Right lobe of liver (tissue), 6 donors: Measurements from ENCODE around the gene P2RY11. TPM values are rescaled to one million over a fixed set of nuclear protein-coding genes. Genes with fewer than 3 reads are reported as not detected.
A peak's percentile ranks its signal among the peaks of the same experiment; 100 is the strongest.

Experiments used
- ATAC-seq, 4 donors: fragments of 200-7000 bp; cut with Tn5 transposase; one replicate each; pipeline ENCODE4 v1.9.1; 2020; ENCODE audit warnings: mild to moderate bottlenecking in 4 of 4, moderate library complexity in 4 of 4
- DNase-seq, 3 donors: peaks; one replicate each; pipeline ENCODE4 v3.0.0-alpha.2; 2020
- H3K27ac ChIP-seq, 3 donors: fragments of 200-600 bp; one replicate each; pipeline ENCODE4 v1.8.0; 2022
- H3K27me3 ChIP-seq, 2 donors: fragments of 200-600 bp; one replicate each; pipeline ENCODE4 v1.8.0; 2022
- H3K36me3 ChIP-seq, 4 donors: fragments of 200-600 bp; sonication (generic) in 1 of 4; one replicate each; pipeline versions ENCODE4 v1.5.1 to v1.8.0; 2017 to 2022; ENCODE audit warnings: control low read depth in 1 of 4
- H3K4me1 ChIP-seq, 4 donors: fragments of 200-600 bp; sonication (generic) in 1 of 4; one replicate each; pipeline versions ENCODE4 v1.5.1 to v1.8.0; 2017 to 2022; ENCODE audit warnings: control low read depth in 1 of 4
- H3K4me3 ChIP-seq, 3 donors: fragments of 200-600 bp; one replicate each; pipeline ENCODE4 v1.8.0; 2022
- H3K9me3 ChIP-seq, 4 donors: fragments of 200-600 bp; sonication (generic) in 1 of 4; one replicate each; pipeline versions ENCODE4 v1.5.1 to v1.8.0; 2017 to 2022; ENCODE audit warnings: control low read depth in 1 of 4
- CTCF ChIP-seq, 4 donors: fragments of 200-600 bp in 3 of 4; fragments of 450-650 bp in 1 of 4; IDR thresholded peaks; one replicate each; pipeline versions ENCODE4 v1.5.1 to v1.8.0; 2016 to 2022; ENCODE audit warnings: antibody characterized with exemption in 4 of 4, mild to moderate bottlenecking in 2 of 4
- POLR2A ChIP-seq: fragments of 450-650 bp; IDR thresholded peaks from one replicate; pipeline ENCODE4 v1.6.1; 2017; ENCODE audit warnings: antibody characterized with exemption, mild to moderate bottlenecking
- WGBS: methylation state at CpG from one replicate; pipeline ENCODE4 v1.1.6; 2018; ENCODE audit warnings: low coverage, low lambda C conversion rate; ENCODE audit not compliant: insufficient coverage; ENCODE audit errors: missing lambda C conversion rate; 5-methylcytosine and 5-hydroxymethylcytosine counted together
- intact Hi-C, 2 donors: fragments of 100-400 bp; cut with DNase I; formaldehyde crosslinking; loops; one replicate each; pipeline versions ENCODE4 v1.11.2 to v1.14.1; 2022
- total RNA-seq, 6 experiments: library from RNA; depleted of rRNA in 2 of 6; stranded (reverse); fragments of >200 nt in 2 of 6; fragmentation: NEBNext Ultra II Directional in 3 of 6; extraction: Animal tissue kit (Norgen Biotek cat#: 25700) in 3 of 6; gene quantifications; one replicate each; pipeline versions ENCODE4 v1.1.0 to v1.2.4, GENCODE V29; 2016 to 2023
- donor health status: DM: no; HTN: yes; CAD: no.
- donor health status: DM: no; HTN: no; CAD: no.
- donor health status: DM: no; HTN: no; CAD: no.
- donor health status: DM: no; HTN: yes; CAD: no.
- donor health status: DM: no; HTN: yes; CAD: no.

P2RY11 gene
- total RNA-seq, 6 experiments from 2014 or later, result 2.9 to 6.8 (median 5.0) TPM

DNA sequence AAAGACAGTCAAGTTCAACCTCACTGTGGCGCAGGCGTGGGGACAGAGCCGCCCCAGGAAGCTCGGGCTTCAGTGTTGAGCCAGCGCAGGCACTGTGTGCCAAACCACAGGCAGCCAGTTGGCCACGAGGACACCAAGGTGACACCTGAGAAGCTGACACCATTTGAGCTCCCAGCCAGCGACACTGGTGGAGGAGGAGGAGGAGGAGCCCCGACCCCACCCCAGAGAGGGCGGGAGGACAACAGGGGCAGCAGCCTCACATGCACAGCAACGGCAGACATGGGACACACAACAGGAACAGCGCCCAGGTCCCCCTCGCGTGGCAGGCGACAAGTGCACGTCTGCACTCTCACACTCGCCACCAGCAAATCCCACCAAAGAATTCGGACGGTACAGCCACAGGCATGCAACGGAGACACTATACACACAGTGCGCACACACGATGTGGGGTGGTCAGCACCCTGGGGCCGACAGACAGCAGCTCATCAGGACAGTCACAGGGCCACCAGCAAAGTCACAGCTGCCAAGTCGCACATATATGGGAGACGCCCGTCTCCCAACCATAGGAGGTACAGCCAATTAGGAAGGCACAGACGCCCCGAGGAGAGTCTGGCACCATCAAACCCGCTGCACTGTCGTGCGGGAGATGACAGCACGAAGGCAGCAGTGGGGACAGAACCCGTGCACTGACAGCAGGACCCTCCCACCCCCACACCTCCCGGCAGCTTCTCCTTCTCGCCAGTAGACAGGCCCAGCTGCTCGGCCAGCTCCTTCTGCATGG is 4.8 kb downstream of the P2RY11 start:
- Histone ChIP-seq H3K4me1 (peaks cover 0 to 5% (median 0%) of the 10 kb centered on the region in 4 donors), H3K4me3 (no peak overlapping the region), H3K27me3 (no peaks in the 10 kb centered on the region), H3K36me3 (peaks cover 0 to 43% (median 8%) of the 10 kb centered on the region in 4 donors), H3K9me3 (no peaks in the 10 kb centered on the region), H3K27ac (no peak overlapping the region)
- 66% methylated on average over 5 of the region's 35 CpGs for WGBS
- no peak for TF ChIP-seq CTCF (IDR thresholded peaks at IDR 0.05)
- intact Hi-C loops, result no loop called here
- no peak for ATAC-seq
- DNase-seq, result peak in 2 of 3 donors; percentile 47 to 57

DNA sequence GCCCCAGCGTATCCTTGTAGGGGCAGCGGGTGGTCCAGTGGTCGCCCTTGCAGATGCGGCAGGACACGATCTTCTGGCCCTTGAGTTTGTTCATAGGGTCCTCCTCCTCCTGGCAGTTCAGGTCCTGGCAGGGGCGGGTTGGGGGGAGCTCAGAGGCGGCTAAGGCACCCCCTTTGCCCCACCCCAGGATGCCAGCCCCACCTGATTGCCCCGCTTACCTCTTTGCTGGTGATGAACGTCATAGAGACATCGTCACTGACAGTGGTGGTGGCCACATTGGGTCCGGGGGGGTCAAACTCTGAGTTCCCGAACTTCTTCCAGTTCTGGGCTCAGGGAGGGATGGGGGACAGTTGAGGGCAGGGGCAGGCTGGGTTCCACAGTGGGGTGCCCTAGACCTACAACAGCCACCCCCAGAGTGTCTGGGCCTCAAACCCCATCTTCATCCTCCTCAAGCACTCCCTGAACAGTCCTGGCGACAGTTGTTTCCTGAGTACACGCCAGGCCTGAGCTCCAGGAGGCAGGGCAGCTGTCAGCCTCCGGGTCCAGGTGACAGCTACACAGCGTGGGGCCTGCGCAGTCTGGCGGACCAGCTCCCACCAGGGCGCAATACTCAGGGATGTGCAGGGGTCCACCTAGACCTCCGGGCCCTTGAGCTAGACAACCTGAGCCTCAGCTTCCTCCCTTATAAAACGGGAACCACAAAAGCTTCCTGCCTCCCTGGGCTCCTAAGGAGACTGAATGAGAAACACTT is 5.5 kb downstream of the P2RY11 start:
- Histone ChIP-seq H3K4me3 (no peak overlapping the region), H3K27me3 (no peaks in the 10 kb centered on the region), H3K27ac (no peak overlapping the region), H3K36me3 (peaks cover 0 to 40% (median 7%) of the 10 kb centered on the region in 4 donors), H3K4me1 (peaks cover 0 to 5% (median 0%) of the 10 kb centered on the region in 4 donors), H3K9me3 (no peaks in the 10 kb centered on the region)
- DNase-seq (peak in 1 of 3 donors; percentile 48), ATAC-seq (no peak)
- WGBS, result 94% methylated on average over 7 of the region's 21 CpGs
- intact Hi-C loops, result no loop called here
- TF ChIP-seq POLR2A (no peak), CTCF (IDR thresholded peaks at IDR 0.05) (no peak)

DNA sequence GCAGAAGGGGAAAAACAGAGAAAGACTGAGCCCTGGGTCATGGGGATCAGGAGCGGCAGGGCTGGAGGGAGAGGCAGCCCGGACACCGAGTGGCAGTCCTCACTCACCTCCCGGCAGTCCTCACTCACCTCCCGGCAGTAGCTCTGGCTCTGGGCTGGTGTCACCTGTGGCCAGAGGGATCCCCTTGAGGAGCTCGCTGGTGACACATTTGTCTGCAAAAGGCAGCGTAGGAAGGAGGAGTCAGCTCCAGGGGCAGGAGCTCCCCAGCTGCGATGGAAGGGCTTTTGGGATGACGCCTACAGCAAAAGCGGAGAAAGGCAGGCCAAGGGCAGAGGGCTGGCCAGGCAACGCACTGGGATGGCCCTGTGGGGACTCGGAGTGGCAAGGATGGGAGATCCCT is 7.5 kb downstream of the P2RY11 start:
- H3K9me3 ChIP-seq, result no peaks in the 10 kb centered on the region
- H3K4me3 ChIP-seq, result peak overlapping the region; percentile 72 to 91 (median 85)
- H3K36me3 ChIP-seq, result peaks cover 0 to 40% (median 7%) of the 10 kb centered on the region in 4 donors
- peak overlapping the region in 2 of 3 donors; percentile 16 to 49 for H3K27ac ChIP-seq
- ATAC-seq, result no peak
- 8% methylated on average over 2 of the region's 12 CpGs for WGBS
- TF ChIP-seq POLR2A, result no peak
- no peak for TF ChIP-seq CTCF (IDR thresholded peaks at IDR 0.05)
- intact Hi-C loops, result no loop called here
- no peak for DNase-seq
- peaks cover 0 to 5% (median 0%) of the 10 kb centered on the region in 4 donors for H3K4me1 ChIP-seq
- H3K27me3 ChIP-seq, result no peaks in the 10 kb centered on the region

DNA sequence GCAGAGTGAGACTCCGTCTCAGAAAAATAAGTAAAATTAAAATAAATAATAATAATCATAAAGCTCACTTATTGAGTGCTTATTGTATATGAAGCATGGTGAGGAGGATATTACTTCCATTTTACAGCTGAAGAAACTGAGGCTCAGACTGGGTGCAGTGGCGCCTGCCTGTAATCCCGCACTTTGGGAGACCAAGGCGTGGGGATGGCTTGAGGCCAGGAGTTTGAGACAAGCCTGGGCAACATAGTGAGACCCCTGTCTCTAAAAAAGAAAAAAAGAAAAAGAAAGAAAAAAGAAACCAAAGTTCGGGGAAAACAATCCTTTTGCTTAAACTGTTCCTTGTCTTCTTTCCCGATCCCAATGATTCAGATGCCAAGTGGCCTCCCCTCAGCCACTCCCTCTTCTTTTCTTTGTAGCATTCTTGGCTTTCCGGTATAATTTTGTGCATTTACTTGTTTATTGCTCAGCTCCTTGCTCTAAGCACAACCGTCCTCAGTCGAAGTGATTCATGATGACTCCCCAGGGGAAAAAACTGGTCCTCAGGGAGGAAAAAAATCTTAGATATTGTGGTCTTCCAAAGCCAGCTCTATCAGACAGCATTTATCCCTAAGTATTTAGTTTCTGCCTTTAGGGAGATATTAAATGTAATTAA is 9.2 kb downstream of the P2RY11 start:
- H3K27me3 ChIP-seq, result no peaks in the 10 kb centered on the region
- ATAC-seq (no peak), DNase-seq (no peak)
- H3K27ac ChIP-seq, result no peak overlapping the region
- intact Hi-C loops, result no loop called here
- H3K4me1 ChIP-seq, result peaks cover 0 to 5% (median 0%) of the 10 kb centered on the region in 4 donors
- no peaks in the 10 kb centered on the region for H3K9me3 ChIP-seq
- TF ChIP-seq CTCF (IDR thresholded peaks at IDR 0.05) (no peak), POLR2A (no peak)
- no peak overlapping the region for H3K4me3 ChIP-seq
- 83% methylated on average over 9 of the region's 9 CpGs for WGBS
- peaks cover 0 to 29% (median 7%) of the 10 kb centered on the region in 4 donors for H3K36me3 ChIP-seq
